GM21619 (cell line): ENCODE results near the gene FITM1.
"Not testable (repeated sequence)": the region's sequence is repeated elsewhere in the genome, so short reads cannot be mapped to it uniquely, and the experiment has no call there.

Source experiments
- ATAC-seq: cut with Tn5 transposase; IDR thresholded peaks from one replicate; pipeline ENCODE4 v1.9.1; 2021; ENCODE audit not compliant: unreplicated experiment

The FITM1 gene

GRCh38 chr14:24096545-24097181, 33.8 kb upstream of the FITM1 start:
- ATAC-seq: no peak

- no peak for ATAC-seq
These were observed 32.1 kb upstream of the FITM1 start for GRCh38 chr14:24098229-24098926.

- no peak for ATAC-seq
These were observed 31.3 kb upstream of the FITM1 start for GRCh38 chr14:24098927-24099813.

- no peak for ATAC-seq
These were observed 30.1 kb upstream of the FITM1 start for GRCh38 chr14:24100197-24100981.

DNA sequence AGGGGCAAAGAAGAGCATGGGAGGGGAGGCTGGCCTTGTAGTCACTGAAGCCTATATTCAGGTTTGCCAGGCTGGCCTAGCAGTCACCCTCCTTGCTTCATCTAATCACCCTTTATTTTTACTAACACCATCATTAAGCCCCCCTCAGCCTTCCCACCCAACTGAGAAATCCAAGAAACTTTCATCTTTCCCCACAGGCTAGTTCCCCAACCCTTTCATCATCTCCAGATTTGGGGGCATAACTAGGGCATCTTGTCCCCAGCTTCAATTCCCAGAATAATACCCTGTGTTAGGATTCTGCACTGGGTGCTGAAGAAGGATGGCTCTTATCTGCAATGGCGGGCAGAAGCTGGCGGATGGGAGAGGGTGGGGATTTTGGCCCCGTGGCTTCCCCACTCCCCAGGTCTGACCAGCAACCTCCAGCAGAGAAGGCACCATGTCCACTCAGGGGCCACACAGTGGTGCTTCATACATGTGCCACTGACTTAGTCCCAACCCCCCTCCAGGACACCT, 29.4 kb upstream of the FITM1 start:
- ATAC-seq: no peak

GRCh38 chr14:24102357-24103048, 28.0 kb upstream of the FITM1 start:
- ATAC-seq: no peak

DNA sequence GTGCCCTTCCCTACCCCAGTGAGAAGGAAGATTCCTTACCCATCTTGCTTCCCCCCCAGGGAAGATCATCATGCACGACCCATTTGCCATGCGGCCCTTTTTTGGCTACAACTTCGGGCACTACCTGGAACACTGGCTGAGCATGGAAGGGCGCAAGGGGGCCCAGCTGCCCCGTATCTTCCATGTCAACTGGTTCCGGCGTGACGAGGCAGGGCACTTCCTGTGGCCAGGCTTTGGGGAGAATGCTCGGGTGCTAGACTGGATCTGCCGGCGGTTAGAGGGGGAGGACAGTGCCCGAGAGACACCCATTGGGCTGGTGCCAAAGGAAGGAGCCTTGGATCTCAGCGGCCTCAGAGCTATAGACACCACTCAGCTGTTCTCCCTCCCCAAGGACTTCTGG, 27.0 kb upstream of the FITM1 start:
- no peak for ATAC-seq

DNA sequence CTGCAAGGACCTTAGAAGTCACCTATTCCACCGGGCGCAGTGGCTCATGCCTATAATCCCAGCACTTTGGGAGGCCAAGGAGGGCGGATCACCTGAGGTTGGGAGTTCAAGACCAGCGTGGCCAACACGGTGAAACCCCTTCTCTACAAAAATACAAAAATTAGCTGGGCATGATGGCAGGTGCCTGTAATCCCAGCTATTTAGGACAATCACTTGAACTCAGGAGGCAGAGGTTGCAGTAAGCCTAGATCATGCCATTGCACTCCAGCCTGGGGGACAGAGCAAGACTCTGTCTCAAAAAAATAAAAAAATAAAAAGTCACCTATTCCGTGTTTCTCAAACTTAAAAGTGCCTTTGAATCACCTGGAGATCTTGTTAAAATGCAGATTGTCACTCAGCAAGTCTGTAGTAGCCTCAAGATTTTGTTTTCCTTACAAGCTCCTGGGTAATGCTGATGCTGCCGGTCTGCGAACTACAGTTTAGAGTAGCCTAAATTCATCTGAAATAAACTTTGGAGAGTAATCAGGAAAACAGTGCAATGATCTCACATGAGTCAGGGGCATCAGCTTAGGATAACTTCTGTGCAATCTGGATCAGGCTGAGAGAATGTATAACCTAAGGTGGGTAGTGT, 24.7 kb upstream of the FITM1 start:
- ATAC-seq: not testable (repeated sequence)

GRCh38 chr14:24106672-24107271, 23.7 kb upstream of the FITM1 start:
- no peak for ATAC-seq

- ATAC-seq: no peak
These were observed 22.1 kb upstream of the FITM1 start for GRCh38 chr14:24108336-24108874.

DNA sequence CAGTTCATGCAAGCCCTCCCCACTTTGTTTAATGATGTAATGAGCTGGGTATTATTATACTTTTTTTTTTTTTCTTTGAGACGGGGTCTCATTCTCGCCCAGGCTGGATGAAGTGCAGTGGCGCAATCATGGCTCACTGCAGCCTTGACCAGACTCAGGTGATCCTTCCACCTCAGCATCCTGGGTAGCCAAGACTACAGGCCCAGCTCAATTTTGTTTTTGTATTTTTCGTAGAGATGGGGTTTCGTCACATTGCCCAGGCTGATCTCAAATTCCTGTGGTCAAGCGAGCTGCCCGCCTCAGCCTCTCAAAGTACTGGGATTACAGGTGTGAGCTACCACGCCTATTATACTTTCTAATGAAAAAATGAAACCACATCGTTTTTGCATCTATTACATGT, 20.4 kb upstream of the FITM1 start:
- ATAC-seq: no peak

GRCh38 chr14:24110523-24110922, 19.9 kb upstream of the FITM1 start:
- ATAC-seq: no peak

GRCh38 chr14:24113379-24113800, 17.1 kb upstream of the FITM1 start:
- no peak for ATAC-seq

DNA sequence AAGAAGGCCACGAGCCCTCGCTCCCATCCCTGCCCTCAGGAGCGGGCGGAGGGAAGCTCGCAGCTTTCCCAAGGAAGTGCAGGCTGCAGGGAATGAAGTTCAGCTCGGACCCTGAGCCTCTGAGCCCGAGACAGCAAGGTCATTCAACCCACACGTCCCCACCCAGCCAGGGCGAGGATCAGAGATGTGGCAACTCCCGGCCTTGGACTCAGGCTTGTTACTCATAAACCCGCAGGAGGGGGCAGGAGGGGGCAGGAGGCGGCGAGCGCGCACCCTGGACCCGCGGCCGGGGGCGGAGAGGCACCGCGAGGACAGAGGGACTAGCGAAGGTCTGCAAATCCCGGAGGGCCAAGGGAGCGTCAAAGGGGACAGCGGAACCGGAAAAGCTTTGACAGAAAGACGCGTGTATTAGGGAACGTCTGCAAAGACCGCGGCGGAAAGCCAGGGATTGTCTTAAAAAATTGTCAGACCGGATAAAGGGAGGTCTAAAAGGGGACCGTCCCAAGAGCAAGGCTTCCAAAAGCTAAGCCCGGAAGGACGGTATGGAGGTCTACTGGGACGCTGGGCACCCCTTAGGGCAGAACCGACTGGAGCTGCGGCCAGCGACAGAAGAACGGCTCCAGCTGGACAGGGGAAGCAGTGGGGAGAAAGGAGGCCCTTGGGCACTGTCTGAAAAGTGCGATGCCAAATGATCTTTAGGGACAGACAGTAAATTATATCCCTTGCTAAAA, 16.5 kb upstream of the FITM1 start:
- ATAC-seq: peak; percentile 30

GRCh38 chr14:24114532-24115421, 15.7 kb upstream of the FITM1 start, which contains the start of the genes DCAF11 and NRL:
DCAF11 (plus strand) TSS chr14:24114777; CDS start chr14:24115595, 818 bp downstream.
NRL (minus strand) TSS chr14:24114949; CDS start chr14:24082848, 32,101 bp downstream.
- peak; percentile 85 for ATAC-seq

DNA sequence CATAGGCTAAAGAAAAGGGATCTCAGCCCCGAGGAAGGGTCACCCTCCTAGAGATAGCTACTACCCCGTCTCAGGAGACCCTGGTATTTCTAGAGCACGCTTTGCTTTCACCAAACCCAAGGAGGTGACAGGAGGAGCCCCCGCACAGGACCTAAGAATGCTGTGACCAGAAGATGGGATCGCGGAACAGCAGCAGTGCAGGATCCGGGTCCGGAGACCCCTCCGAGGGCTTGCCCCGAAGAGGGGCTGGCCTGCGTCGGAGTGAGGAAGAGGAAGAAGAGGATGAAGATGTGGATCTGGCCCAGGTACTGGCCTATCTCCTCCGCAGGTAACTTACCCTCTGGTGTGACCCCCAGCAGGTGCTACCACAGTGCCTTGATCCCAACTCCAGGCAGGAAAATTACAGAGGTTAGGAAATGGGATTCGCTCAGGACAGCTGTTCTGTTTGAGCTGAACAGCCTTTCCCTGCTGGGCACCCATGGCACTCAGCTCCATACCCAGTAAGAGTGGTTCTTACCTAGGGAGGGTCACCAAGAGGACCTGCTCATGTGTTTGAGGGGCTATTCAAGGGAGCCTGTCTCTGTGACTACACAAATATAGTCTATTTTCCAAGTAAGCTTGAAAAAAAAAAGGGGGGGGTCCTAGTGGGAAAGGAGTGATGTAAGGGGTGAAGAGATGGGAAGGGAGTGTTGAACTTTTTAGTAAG, 14.9 kb upstream of the FITM1 start:
- ATAC-seq: no peak
